HFFc6 (cell line): ENCODE measurements around the gene XXYLT1. TPM values are rescaled to one million over a fixed set of nuclear protein-coding genes. Genes with fewer than 3 reads are reported as not detected.

ENCODE experiments used
- DNase-seq: peaks from one replicate; pipeline ENCODE4 v3.0.0-alpha.2; 2018
- H3K27ac Mint-ChIP-seq: 2 replicates; pipeline ENCODE4 v1.8.0; 2020; ENCODE audit warnings: mild to moderate bottlenecking, mixed read lengths
- H3K27me3 Mint-ChIP-seq: 2 replicates; pipeline ENCODE4 v1.8.0; 2021; ENCODE audit warnings: mild to moderate bottlenecking, moderate library complexity, mixed read lengths; ENCODE audit not compliant: insufficient read depth
- H3K36me3 Mint-ChIP-seq: 2 replicates; pipeline ENCODE4 v1.8.0; 2021; ENCODE audit warnings: low read depth, mixed read lengths
- H3K4me1 Mint-ChIP-seq: 2 replicates; pipeline ENCODE4 v1.8.0; 2020; ENCODE audit warnings: low read depth, mixed read lengths
- H3K4me3 Mint-ChIP-seq: 2 replicates; pipeline ENCODE4 v1.8.0; 2020; ENCODE audit warnings: mild to moderate bottlenecking, moderate library complexity, mixed read lengths
- H3K9me3 Mint-ChIP-seq: 2 replicates; pipeline ENCODE4 v1.8.0; 2020; ENCODE audit warnings: mild to moderate bottlenecking, mixed read lengths
- CTCF ChIP-seq: fragments of 200-600 bp; sonication (generic); IDR thresholded peaks from 2 replicates; pipeline ENCODE4 v1.5.0; 2021; ENCODE audit warnings: antibody characterized with exemption, mild to moderate bottlenecking
- total RNA-seq, 6 experiments: library from RNA; stranded (reverse); fragmentation: NEBNext Ultra II Directional; extraction: Animal tissue kit (Norgen Biotek cat#: 25700); gene quantifications; 2 replicates in 1 of 6; 3 replicates in 5 of 6; pipeline ENCODE4 v1.2.3, GENCODE V29; 2021

Gene XXYLT1
- total RNA-seq, 6 experiments from 2014 or later = 16.9 to 24.2 (median 18.3) TPM

GRCh38 chr3:195184716-195185421 is 86.1 kb downstream of the XXYLT1 start:
- TF ChIP-seq CTCF = no peak
- Mint-ChIP-seq H3K4me1 (peaks cover 89% of the 10 kb centered on the region), H3K36me3 (peaks cover 19% of the 10 kb centered on the region), H3K27ac (peak overlapping the region; percentile 70), H3K9me3 (no peaks in the 10 kb centered on the region), H3K4me3 (no peak overlapping the region), H3K27me3 (peaks cover 3% of the 10 kb centered on the region)
- no peak for DNase-seq

DNA sequence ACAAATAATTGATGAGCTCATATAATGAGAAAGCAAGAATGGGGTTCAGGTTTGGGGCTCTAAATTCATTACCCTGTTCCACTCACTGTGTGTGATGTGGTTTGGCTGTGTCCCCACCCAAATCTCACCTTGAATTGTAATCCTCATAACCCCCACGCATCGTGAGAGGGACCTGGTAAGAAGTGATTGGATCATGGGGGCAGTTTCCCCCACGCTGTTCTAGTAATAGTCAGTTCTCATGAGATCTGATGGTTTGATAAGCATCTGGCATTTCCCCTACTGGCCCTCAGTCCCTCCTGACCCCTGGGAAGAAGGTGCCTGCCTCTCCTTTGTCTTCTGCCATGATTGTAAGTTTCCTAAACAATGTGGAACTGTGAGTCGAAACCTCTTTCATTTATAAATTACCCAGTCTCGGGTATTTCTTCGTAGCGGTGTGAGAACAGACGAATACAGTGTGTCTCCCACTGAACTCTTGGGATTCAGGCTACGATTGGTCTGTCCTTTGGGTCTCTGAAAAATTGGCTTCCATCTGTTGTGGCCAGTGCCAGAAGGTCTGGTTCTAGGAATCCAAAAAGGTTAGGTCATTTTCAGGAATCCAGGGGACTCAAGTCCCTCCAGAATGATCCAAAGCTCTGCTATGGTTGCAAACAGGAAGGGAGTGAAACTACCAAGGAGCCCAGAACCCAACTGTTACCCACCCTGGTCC is 87.7 kb downstream of the XXYLT1 start:
- TF ChIP-seq CTCF = no peak
- peaks cover 77% of the 10 kb centered on the region for H3K4me1 Mint-ChIP-seq
- H3K4me3 Mint-ChIP-seq = no peak overlapping the region
- peaks cover 19% of the 10 kb centered on the region for H3K36me3 Mint-ChIP-seq
- no peaks in the 10 kb centered on the region for H3K9me3 Mint-ChIP-seq
- no peaks in the 10 kb centered on the region; the same call in 1 of the 2 replicates for H3K27me3 Mint-ChIP-seq
- peak overlapping the region; percentile 45; the same call in 1 of the 2 replicates for H3K27ac Mint-ChIP-seq
- DNase-seq = no peak

GRCh38 chr3:195182470-195182795 is 88.5 kb downstream of the XXYLT1 start:
- Mint-ChIP-seq H3K36me3 (peaks cover 23% of the 10 kb centered on the region), H3K27ac (peak overlapping the region; percentile 76), H3K9me3 (no peaks in the 10 kb centered on the region), H3K4me1 (peaks cover 70% of the 10 kb centered on the region), H3K27me3 (no peaks in the 10 kb centered on the region; the same call in 1 of the 2 replicates), H3K4me3 (peak overlapping the region; percentile 51)
- no peak for TF ChIP-seq CTCF
- peak; percentile 57 for DNase-seq

DNA sequence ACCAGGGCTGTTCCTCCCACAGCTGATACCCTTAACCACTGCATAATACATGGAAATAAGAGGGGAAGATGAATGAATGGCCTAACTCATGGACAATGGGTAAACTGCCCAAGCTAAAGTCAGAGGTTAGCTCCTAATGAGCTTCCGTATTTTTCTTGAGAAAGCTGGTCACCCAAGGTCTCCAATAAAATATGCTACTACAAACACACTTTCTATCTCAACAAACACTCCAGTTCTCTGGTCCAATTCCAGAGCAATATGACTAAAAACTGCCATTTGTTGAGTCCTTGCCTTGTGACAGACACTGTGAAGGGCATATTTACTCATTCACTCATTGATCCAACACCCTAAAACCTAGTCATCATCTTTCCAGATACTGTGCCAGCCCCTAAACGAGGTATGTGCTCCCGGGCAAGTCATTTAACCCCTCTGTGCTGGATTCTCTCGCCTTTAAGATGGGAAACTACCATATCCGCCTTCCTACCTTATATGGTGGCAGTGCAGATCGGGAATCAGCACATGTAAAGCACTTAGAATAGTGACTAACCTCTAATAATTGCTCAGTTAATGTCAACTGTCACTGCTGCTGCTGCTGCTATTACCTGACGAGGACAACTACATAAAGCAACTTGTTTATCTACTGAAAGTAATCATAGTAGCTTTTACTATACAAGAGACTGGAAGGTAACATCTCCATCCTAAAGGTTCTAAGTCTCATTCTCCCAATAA is 89.1 kb downstream of the XXYLT1 start:
- Mint-ChIP-seq H3K9me3 (no peaks in the 10 kb centered on the region), H3K27ac (peak overlapping the region; percentile 76), H3K36me3 (peaks cover 23% of the 10 kb centered on the region), H3K4me3 (peak overlapping the region; percentile 51), H3K27me3 (no peaks in the 10 kb centered on the region; the same call in 1 of the 2 replicates), H3K4me1 (peaks cover 65% of the 10 kb centered on the region)
- no peak for TF ChIP-seq CTCF
- DNase-seq = peak; percentile 47

- Mint-ChIP-seq H3K27me3 (no peaks in the 10 kb centered on the region; the same call in 1 of the 2 replicates), H3K27ac (no peak overlapping the region), H3K36me3 (peaks cover 23% of the 10 kb centered on the region), H3K4me1 (peaks cover 57% of the 10 kb centered on the region), H3K4me3 (no peak overlapping the region), H3K9me3 (no peaks in the 10 kb centered on the region)
- no peak for TF ChIP-seq CTCF
- DNase-seq = no peak
Measured at GRCh38 chr3:195181113-195181498, 89.9 kb downstream of the XXYLT1 start.
